Measurements from ENCODE around the gene PLEKHG5. TPM values are rescaled to one million over a fixed set of nuclear protein-coding genes. Genes with fewer than 3 reads are reported as not detected.

Gene PLEKHG5
- 1 to 10 TPM; 3.2 to 3.8 TPM for total RNA-seq

- Mint-ChIP-seq H3K4me3 (peak within 1 kb of the TSS; percentile 72), H3K4me1 (peaks cover 11% of the 10 kb centered on the region), H3K9me3 (no peaks in the 10 kb centered on the region), H3K27ac (peak within 1 kb of the TSS; percentile 82), H3K27me3 (peaks cover under 1% of the 10 kb centered on the region), H3K36me3 (ENCODE audit: low read depth) (no peaks in the 10 kb centered on the region)
- peak; percentile 17 for ATAC-seq (replicated peaks)
These were observed at the start of gene PLEKHG5 for GRCh38 chr1:6491480-6491962. PLEKHG5 (minus strand) TSS chr1:6491667; CDS start chr1:6477571, 14,096 bp downstream.

DNA sequence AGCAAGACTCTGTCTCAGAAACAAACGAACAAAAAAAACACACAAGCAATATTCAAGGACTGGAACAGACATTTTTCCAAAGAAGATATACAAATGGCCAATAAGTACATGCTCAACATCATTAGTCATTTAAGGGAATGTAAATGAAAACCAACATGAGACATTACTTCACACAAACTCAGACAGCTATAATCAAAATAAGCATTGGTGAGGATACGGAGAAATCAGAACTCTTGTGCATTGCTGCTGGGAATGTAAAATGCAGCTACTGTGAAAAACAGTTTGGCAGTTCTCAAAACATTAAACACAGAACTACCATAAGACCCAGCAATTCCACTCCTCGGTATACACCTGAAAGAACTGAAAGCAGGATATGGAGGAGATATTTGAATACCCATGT lies 47.5 kb upstream of the PLEKHG5 start:
- Mint-ChIP-seq H3K4me3 (no peak overlapping the region), H3K4me1 (peaks cover 4% of the 10 kb centered on the region), H3K36me3 (ENCODE audit: low read depth) (peaks cover 95% of the 10 kb centered on the region), H3K27ac (no peak overlapping the region), H3K27me3 (no peaks in the 10 kb centered on the region), H3K9me3 (no peaks in the 10 kb centered on the region)
- ATAC-seq (replicated peaks) = no peak

DNA sequence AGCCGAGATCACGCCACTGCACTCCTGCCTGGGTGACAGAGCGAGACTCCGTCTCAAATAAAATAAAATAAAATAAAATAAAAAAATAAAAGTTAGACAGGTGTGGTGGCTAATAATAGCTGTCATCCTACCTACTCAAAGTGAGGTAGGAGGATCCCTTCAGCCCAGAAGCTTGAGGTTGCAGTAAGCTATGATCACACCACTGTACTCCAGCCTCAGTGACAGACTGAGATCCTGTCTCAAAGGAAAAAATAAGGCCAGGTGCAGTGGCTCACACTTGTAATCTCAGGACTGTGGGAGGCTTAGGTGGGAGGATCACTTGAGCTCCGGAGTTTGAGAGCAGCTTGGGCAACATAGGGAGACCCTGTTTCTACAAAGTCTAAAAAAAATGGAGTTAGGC lies 44.8 kb upstream of the PLEKHG5 start:
- Mint-ChIP-seq H3K4me3 (no peak overlapping the region), H3K4me1 (peaks cover 4% of the 10 kb centered on the region), H3K36me3 (ENCODE audit: low read depth) (peaks cover 94% of the 10 kb centered on the region), H3K27me3 (no peaks in the 10 kb centered on the region), H3K9me3 (no peaks in the 10 kb centered on the region), H3K27ac (no peak overlapping the region)
- ATAC-seq (replicated peaks) = no peak

DNA sequence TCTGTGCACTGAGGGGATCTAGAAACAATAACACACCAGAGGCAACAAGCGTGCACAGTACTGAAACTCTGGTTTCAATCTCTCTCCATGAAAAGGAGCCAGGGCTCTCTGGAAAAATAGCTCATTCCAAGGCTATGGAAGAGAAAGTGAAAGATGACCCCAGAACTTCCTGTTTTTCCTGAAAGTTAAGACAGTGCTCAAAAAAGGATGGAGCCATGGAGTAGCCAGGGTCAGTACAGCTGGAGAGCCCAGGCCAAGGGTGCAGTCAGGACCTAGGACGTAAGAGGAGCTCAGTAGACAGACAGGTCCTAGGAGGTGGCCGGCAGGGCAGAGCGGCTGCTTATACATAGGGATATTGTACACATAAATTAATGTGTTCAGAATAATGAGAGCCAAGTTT lies 43.7 kb upstream of the PLEKHG5 start:
- ATAC-seq (replicated peaks) = no peak
- Mint-ChIP-seq H3K4me3 (no peak overlapping the region), H3K27ac (peak overlapping the region; percentile 57)

DNA sequence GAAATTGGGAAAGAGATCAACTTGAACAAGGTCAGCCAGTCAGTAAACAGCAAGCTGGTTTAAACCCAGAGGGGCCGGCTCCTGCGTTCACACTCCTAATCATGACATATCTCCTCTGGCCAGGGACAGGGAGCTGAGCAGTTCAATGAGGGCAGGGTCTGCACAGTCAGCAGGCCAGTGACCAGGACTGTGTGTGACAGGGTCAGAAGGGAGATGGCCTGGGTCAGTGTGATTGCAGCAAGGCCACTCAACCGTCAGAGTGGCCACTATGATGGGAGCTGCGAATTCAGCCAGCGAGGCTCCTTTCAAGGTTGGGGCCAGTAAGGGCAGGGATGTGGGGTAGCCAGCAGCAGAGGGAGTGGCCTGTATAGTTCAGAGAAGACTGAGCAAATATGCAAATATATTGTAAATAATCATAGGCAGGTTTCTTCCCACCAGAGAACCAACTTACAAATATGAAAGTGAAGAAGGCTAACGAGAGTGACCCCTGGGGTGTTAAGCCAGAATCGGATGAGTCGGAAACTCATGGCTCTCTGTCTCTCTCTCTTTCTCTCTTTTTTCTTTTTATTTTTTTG lies 42.9 kb upstream of the PLEKHG5 start:
- Mint-ChIP-seq H3K4me3 (no peak overlapping the region), H3K27ac (no peak overlapping the region), H3K27me3 (no peaks in the 10 kb centered on the region), H3K9me3 (no peaks in the 10 kb centered on the region), H3K4me1 (peaks cover 4% of the 10 kb centered on the region), H3K36me3 (ENCODE audit: low read depth) (peaks cover 91% of the 10 kb centered on the region)
- no peak for ATAC-seq (replicated peaks)

More for the DNA sequence above, 43.7 kb upstream of the PLEKHG5 start:
- peaks cover 94% of the 10 kb centered on the region for H3K36me3 Mint-ChIP-seq (ENCODE audit: low read depth)
- H3K4me1 Mint-ChIP-seq = peaks cover 4% of the 10 kb centered on the region
- H3K9me3 Mint-ChIP-seq = no peaks in the 10 kb centered on the region
- H3K27me3 Mint-ChIP-seq = no peaks in the 10 kb centered on the region

DNA sequence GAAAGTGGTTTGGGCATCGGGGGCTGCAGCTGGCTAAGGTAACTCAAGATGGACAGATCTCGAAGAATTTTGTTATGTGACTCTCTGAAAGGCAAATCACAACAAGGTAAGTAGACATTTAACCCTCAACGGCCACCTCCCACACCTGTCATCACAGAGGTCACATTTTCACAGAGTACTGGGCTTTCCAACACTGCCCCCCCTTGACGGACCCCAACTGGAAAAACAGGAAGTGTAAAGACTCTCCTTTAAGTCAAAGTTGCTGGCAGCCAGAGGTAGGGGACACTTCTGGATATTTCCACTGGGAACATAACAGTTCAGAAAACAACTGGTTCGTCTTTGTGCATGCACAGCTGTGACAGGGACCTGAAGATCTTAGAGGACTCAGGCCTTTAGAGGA lies 40.5 kb upstream of the PLEKHG5 start:
- no peaks in the 10 kb centered on the region for H3K9me3 Mint-ChIP-seq
- H3K36me3 Mint-ChIP-seq (ENCODE audit: low read depth) = peaks cover 92% of the 10 kb centered on the region
- no peak overlapping the region for H3K4me3 Mint-ChIP-seq
- H3K4me1 Mint-ChIP-seq = peaks cover 4% of the 10 kb centered on the region
- no peak for ATAC-seq (replicated peaks)
- no peaks in the 10 kb centered on the region for H3K27me3 Mint-ChIP-seq
- no peak overlapping the region for H3K27ac Mint-ChIP-seq

DNA sequence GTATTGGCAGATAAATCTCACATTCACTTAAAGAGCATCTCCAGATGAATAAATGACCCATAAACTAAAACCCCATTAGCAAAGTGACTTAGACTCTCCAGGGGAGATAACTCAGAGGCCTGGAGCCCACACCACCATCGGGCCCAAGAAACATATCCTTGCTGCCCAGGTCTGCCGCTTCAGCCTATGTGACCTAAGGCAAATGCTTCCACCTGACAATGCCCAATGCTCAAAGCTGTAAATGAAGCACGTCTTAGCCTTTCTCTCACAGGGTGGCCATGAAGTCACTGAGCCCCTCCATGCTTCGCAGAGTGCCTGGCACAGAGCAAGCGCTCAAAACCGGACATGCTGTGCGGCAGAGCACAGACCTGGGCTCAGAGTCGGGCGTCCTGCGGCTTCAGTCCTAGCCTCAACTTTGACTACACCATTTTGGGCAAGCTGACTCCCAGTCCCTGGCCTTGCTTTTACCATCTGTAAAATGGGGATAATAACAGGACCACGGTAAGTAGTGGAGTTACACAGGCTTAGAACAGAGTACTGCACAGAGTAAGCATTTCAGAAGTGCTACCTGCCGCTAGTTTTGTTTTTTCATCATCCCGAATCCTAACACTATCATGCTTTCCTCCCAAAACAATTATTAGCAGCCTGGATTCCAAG lies 39.2 kb upstream of the PLEKHG5 start:
- H3K4me3 Mint-ChIP-seq = no peak overlapping the region
- no peak for ATAC-seq (replicated peaks)
- H3K9me3 Mint-ChIP-seq = no peaks in the 10 kb centered on the region
- H3K36me3 Mint-ChIP-seq (ENCODE audit: low read depth) = peaks cover 92% of the 10 kb centered on the region
- H3K27ac Mint-ChIP-seq = no peak overlapping the region
- H3K4me1 Mint-ChIP-seq = peaks cover 4% of the 10 kb centered on the region
- H3K27me3 Mint-ChIP-seq = no peaks in the 10 kb centered on the region

DNA sequence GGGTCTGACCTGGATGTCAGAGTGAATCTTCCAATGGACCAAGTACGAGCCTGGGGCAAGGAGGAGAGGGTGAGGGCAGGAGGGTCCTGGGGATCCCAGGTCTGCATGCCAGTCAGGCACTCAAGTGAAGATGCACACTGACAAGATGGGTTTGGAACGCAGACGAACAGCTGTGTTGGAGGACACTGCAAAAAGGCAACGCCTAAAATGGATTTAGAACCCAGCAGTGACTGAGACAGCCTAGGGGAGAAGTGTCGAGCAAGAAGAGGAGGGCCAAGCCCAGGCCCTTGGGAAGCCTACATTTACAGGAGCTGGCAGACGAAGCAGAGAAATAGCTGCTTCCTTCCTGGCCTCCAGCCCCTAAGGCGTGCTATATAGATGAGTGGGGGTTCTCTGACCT lies 37.0 kb upstream of the PLEKHG5 start:
- Mint-ChIP-seq H3K27me3 (no peaks in the 10 kb centered on the region), H3K4me3 (no peak overlapping the region), H3K36me3 (ENCODE audit: low read depth) (peaks cover 93% of the 10 kb centered on the region), H3K9me3 (no peaks in the 10 kb centered on the region), H3K27ac (no peak overlapping the region), H3K4me1 (no peaks in the 10 kb centered on the region)
- ATAC-seq (replicated peaks) = no peak

DNA sequence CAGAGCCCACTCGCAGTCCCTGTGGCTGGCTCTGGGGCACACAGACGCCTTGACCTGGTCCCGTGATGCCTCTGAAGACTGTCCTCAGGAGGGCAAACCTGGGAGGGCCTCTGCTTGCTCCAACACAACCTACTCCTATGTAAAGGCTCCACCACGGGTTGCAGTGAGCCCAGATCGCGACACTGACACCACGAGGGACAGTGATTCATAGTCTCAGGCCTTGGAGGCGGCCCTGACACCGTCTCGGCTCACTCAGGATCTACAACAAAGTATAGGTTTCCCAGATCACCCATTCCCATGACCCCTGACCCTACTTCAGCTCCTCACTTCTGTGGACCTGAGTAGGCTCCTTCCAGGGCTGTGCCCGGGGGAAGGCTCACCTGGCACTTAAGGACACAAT lies 34.8 kb upstream of the PLEKHG5 start:
- Mint-ChIP-seq H3K36me3 (ENCODE audit: low read depth) (peaks cover 71% of the 10 kb centered on the region), H3K27ac (peak overlapping the region; percentile 46), H3K27me3 (no peaks in the 10 kb centered on the region), H3K9me3 (no peaks in the 10 kb centered on the region), H3K4me1 (no peaks in the 10 kb centered on the region), H3K4me3 (no peak overlapping the region)
- no peak for ATAC-seq (replicated peaks)

GRCh38 chr1:6523566-6523965 lies 32.1 kb upstream of the PLEKHG5 start:
- no peak for ATAC-seq (replicated peaks)
- no peaks in the 10 kb centered on the region for H3K27me3 Mint-ChIP-seq
- H3K36me3 Mint-ChIP-seq (ENCODE audit: low read depth) = peaks cover 49% of the 10 kb centered on the region
- no peak overlapping the region for H3K27ac Mint-ChIP-seq
- no peak overlapping the region for H3K4me3 Mint-ChIP-seq
- H3K9me3 Mint-ChIP-seq = no peaks in the 10 kb centered on the region
- no peaks in the 10 kb centered on the region for H3K4me1 Mint-ChIP-seq

DNA sequence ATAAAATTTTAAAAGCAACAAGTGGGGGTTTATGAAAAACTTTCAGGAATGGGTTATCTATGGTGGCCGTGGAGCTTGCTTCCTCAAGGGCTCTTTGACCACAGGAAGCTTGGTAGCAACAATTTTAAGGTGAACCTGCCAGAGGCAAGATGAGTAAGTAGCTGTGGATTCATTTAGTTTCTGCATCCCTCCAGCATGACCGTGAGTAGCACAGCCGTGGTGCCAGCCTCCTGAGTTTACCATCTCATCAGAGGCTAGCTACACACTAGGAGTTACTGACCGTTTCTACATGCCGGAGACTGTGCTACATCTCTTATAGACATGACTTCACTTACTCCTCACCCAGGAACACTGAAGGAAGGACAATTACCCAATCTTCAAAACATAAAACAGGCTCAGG lies 30.1 kb upstream of the PLEKHG5 start:
- peak overlapping the region; percentile 58 for H3K27ac Mint-ChIP-seq
- no peak for ATAC-seq (replicated peaks)
- no peaks in the 10 kb centered on the region for H3K27me3 Mint-ChIP-seq
- H3K9me3 Mint-ChIP-seq = no peaks in the 10 kb centered on the region
- H3K4me1 Mint-ChIP-seq = no peaks in the 10 kb centered on the region
- no peak overlapping the region for H3K4me3 Mint-ChIP-seq
- peaks cover 29% of the 10 kb centered on the region for H3K36me3 Mint-ChIP-seq (ENCODE audit: low read depth)

DNA sequence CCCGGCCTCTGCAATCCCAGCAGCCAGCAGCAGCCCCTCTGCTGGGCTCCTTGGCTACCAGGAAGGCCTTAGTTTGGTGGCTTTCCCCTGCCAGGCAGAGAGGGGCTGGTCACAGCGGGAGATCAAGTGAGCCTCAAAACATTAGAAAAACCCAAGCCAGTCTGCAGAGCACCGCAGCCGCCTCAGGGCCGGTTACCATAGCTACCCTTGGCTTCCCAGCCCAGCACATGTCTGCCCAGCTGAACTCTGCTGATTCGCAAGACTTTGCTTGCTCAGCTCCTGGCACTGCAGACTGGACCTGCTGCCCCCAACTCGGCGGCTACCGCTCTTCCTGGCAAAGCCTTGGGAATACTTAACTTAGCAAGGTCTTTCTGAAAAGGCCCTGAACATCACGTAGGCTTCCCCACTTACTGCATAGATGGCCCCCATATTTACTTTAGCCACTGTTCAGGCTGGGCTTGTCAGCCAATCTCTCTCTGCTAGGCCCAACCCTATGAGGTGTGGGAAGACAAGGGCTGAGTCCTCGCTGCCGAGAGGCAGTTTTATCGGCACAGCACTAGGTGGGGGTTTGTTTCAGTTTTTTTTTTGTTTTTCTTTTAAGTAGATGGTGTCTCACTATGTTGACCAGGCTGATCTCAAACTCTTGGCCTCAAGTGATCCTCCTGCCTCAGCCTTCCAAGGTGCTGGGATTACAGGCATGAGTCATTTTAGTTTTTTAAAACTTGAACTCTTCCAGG lies 28.6 kb upstream of the PLEKHG5 start:
- no peaks in the 10 kb centered on the region for H3K27me3 Mint-ChIP-seq

DNA sequence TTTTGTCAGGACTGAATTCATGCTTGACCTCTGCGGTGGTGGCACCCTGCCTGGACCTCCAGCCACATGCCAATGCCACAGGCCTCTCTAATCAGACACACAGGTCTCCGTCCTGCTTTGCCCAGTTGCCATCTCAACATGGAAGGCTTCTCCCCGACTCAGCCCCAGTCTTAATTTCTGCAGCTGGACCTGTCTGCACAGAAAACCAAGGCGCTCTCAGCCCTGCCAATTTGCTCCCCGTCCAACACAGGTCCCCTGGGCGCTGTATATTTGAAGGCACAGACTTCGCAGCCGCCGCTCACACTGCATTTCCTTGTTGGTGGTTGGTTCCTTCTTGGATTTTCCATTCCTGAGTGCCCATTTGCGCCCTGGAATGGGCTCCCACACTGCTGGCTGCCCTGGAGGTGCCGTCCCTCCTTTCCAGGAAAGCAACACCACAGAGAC lies 28.0 kb upstream of the PLEKHG5 start:
- H3K4me1 Mint-ChIP-seq = no peaks in the 10 kb centered on the region
- H3K36me3 Mint-ChIP-seq (ENCODE audit: low read depth) = peaks cover 10% of the 10 kb centered on the region
- H3K9me3 Mint-ChIP-seq = no peaks in the 10 kb centered on the region
- no peak overlapping the region for H3K4me3 Mint-ChIP-seq
- no peak overlapping the region for H3K27ac Mint-ChIP-seq
- ATAC-seq (replicated peaks) = no peak
- no peaks in the 10 kb centered on the region for H3K27me3 Mint-ChIP-seq

More for the DNA sequence above, 28.6 kb upstream of the PLEKHG5 start:
- Mint-ChIP-seq H3K4me1 (no peaks in the 10 kb centered on the region), H3K36me3 (ENCODE audit: low read depth) (peaks cover 14% of the 10 kb centered on the region), H3K27ac (no peak overlapping the region), H3K9me3 (no peaks in the 10 kb centered on the region), H3K4me3 (no peak overlapping the region)
- no peak for ATAC-seq (replicated peaks)

- H3K36me3 Mint-ChIP-seq (ENCODE audit: low read depth) = no peaks in the 10 kb centered on the region
- no peak overlapping the region for H3K27ac Mint-ChIP-seq
- no peaks in the 10 kb centered on the region for H3K4me1 Mint-ChIP-seq
- no peak overlapping the region for H3K4me3 Mint-ChIP-seq
- no peak for ATAC-seq (replicated peaks)
- H3K9me3 Mint-ChIP-seq = no peaks in the 10 kb centered on the region
- H3K27me3 Mint-ChIP-seq = no peaks in the 10 kb centered on the region
These were observed 26.0 kb upstream of the PLEKHG5 start for GRCh38 chr1:6517435-6517851.

GRCh38 chr1:6515771-6516170 lies 24.3 kb upstream of the PLEKHG5 start:
- no peaks in the 10 kb centered on the region for H3K36me3 Mint-ChIP-seq (ENCODE audit: low read depth)
- no peaks in the 10 kb centered on the region for H3K27me3 Mint-ChIP-seq
- no peak overlapping the region for H3K4me3 Mint-ChIP-seq
- H3K4me1 Mint-ChIP-seq = no peaks in the 10 kb centered on the region
- H3K9me3 Mint-ChIP-seq = no peaks in the 10 kb centered on the region
- no peak overlapping the region for H3K27ac Mint-ChIP-seq
- no peak for ATAC-seq (replicated peaks)

Measured in activated T-helper 17 cell treated with anti-CD3 and anti-CD28 coated beads, Interleukin-2, amount 50 U/mL, for 72 hours (primary cell).